ENCODE measurements around the gene MYO9B.

MYO9B gene

DNA sequence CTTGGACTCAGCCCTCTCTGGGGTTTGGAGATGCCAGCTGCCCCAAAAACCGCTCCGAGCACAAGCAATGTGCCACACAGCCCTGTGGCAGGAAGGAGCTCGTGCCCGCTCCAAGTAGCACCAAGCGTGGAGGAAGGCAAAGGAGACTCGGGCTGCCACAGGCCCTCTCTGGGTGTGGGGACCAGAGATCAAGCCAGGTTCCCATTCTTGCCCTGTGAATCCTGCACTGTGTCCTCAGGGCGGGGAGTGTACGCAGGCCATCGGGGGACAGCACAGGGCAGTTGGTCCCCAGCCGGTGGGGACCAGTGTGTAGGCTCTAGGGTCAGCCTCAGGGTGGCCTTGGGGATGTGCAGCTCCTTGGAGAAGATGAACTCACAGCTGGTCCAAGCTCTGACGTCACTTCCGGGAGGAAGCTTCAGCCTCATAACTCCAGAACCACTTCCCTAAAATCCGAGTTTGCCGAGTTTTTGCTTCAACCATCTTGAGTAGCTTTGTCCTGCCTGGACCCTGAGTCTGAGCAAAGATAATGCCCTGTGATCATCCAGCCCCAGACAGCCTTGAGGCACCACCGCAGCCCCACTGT, 39.6 kb upstream of the MYO9B start:
- CTCF ChIA-PET: interaction anchor here (0.8 to 1.1 kb wide), 2 partner anchors 14 to 31 kb away, joined by 3 read pairs; no protein-coding TSS in a partner anchor

DNA sequence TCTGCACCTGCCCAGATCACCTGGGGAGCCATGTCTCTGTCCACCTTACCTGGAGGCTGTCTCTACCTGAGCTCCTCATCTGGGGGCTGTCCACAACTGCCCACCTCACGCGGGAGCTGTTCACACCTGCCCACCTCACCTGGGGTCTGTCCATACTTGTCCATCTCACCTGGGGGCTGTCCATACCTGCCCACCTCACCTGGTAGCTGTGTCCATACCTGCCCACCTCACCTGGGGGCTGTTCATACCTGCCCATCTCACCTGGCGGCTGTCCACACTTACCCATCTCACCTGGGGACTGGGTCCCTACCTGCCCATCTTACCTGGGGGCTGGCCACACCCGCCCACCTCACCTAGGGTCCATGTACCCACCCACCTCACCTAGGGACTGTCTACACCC, 38.9 kb upstream of the MYO9B start:
- ChIA-PET CTCF (no interaction called here), POLR2A (no interaction called here)
- H3K4me3 ChIP-seq (ENCODE audit: low read depth, low read length): no peak overlapping the region
- TF ChIP-seq, protein P1, sequence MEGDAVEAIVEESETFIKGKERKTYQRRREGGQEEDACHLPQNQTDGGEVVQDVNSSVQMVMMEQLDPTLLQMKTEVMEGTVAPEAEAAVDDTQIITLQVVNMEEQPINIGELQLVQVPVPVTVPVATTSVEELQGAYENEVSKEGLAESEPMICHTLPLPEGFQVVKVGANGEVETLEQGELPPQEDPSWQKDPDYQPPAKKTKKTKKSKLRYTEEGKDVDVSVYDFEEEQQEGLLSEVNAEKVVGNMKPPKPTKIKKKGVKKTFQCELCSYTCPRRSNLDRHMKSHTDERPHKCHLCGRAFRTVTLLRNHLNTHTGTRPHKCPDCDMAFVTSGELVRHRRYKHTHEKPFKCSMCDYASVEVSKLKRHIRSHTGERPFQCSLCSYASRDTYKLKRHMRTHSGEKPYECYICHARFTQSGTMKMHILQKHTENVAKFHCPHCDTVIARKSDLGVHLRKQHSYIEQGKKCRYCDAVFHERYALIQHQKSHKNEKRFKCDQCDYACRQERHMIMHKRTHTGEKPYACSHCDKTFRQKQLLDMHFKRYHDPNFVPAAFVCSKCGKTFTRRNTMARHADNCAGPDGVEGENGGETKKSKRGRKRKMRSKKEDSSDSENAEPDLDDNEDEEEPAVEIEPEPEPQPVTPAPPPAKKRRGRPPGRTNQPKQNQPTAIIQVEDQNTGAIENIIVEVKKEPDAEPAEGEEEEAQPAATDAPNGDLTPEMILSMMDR (IDR thresholded peaks at IDR 0.05; ENCODE audit: insufficient read depth, low read length, missing control alignments): no peak
- no peak for DNase-seq (ENCODE audit: low read depth, low spot score)

More for the DNA sequence above, 39.6 kb upstream of the MYO9B start:
- TF ChIP-seq, protein P1 (IDR thresholded peaks at IDR 0.05; ENCODE audit: insufficient read depth, low read length, missing control alignments): no peak
- no peak overlapping the region for H3K4me3 ChIP-seq (ENCODE audit: low read depth, low read length)
- DNase-seq (ENCODE audit: low read depth, low spot score): no peak
- POLR2A ChIA-PET: interaction anchor here (0.5 kb wide), 1 partner anchor 18 kb away, joined by 3 read pairs; no protein-coding TSS in a partner anchor

DNA sequence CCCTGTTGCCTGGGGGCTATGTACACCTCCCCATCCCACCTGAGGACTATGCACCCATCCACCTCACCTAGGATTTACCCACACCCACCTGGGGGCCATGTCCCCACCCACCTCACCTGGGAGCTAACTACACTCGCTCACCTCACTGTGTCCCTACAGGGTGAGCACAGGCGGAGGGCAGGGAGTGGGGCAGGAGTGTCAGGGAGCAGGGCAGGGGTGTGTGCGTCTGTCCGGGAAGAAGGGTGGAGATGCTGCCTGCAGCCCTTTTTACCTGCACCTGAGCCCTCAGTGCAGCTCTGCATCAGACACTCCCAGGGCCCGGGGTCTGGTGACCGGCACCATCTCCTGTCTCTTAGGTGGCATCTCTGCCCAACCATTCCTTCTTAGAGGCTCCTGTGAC, 38.4 kb upstream of the MYO9B start:
- POLR2A ChIA-PET: no interaction called here
- DNase-seq (ENCODE audit: low read depth, low spot score): no peak
- TF ChIP-seq, protein P1 (IDR thresholded peaks at IDR 0.05; ENCODE audit: insufficient read depth, low read length, missing control alignments): no peak
- no peak overlapping the region for H3K4me3 ChIP-seq (ENCODE audit: low read depth, low read length)
- CTCF ChIA-PET: no interaction called here

DNA sequence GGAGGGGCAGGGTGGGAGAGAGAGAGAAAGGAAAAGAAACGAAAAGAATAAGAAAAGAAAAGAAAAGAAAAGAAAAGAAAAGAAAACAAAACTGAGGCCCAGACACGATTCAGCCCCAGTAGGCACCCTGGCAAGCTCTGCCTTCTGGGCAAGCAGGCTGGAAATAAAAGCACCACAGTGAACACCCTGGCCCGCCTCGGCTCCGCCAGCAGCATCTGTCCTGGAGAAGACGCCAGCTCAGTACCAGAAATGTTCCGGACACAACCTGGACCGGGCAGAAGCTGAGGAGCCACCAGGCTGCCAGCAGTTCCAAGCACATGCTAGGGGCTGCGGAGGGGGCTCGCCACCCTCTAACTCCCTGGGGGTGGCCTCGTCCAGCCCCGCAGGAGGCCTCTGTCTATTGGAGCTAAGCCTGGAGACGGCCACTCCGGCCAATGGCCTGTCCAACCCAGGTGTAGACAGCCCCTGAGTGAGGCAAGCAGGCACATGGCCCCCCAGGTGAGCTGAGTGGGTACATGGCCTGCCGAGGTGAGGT, 37.5 kb upstream of the MYO9B start:
- ChIA-PET POLR2A (no interaction called here), CTCF (no interaction called here)
- no peak for DNase-seq (ENCODE audit: low read depth, low spot score)
- TF ChIP-seq, protein P1 (IDR thresholded peaks at IDR 0.05; ENCODE audit: insufficient read depth, low read length, missing control alignments): no peak
- H3K4me3 ChIP-seq (ENCODE audit: low read depth, low read length): no peak overlapping the region

DNA sequence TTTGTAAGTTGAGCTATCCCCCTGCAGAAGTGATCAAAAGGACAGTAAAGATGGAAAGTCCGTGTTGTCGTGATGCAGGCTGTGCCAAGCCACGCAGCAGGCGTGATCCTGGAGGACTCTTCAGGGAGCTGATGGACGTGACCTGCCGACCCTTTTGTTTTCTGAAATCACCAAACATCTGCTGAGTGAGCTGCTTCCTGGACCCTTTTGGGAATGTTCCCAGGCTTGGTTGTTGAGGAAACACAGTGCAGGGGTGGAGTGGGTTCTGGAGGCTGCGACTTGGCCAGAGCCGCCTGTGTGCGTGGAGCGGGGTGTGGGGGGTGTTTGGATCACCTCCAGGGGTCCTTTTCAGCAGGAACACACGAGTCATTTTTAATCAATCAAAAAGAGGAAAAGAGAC, 33.6 kb upstream of the MYO9B start:
- TF ChIP-seq, protein P1 (IDR thresholded peaks at IDR 0.05; ENCODE audit: insufficient read depth, low read length, missing control alignments): no peak
- no peak overlapping the region for H3K4me3 ChIP-seq (ENCODE audit: low read depth, low read length)
- POLR2A ChIA-PET: no interaction called here
- no peak for DNase-seq (ENCODE audit: low read depth, low spot score)
- CTCF ChIA-PET: interaction anchor here (1.1 kb wide), 1 partner anchor 10 kb away, joined by 3 read pairs; no protein-coding TSS in a partner anchor

DNA sequence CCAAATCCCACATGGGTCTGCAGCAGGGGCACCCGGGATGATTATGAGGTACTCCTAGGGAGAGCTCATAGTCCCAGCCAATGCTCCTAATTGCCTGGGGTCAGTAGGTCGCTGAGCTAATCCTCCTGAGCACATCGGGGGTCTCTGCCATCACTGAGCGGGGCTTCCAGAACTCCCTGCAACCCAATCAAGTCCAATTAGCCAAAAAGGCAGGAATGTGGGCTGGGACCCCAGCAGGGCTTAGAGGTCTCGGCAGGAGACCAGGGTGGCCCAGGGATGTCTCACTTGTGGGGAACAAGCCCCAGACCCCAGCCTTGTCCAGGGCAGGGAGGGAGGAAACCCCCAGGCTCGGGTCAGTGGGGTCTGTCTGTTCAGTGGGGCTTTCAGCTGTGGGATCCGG, 31.8 kb upstream of the MYO9B start:
- POLR2A ChIA-PET: no interaction called here
- TF ChIP-seq, protein P1 (IDR thresholded peaks at IDR 0.05; ENCODE audit: insufficient read depth, low read length, missing control alignments): no peak
- CTCF ChIA-PET: interaction anchor here (1.4 kb wide), 1 partner anchor 9 kb away, joined by 3 read pairs; no protein-coding TSS in a partner anchor
- no peak for DNase-seq (ENCODE audit: low read depth, low spot score)
- no peak overlapping the region for H3K4me3 ChIP-seq (ENCODE audit: low read depth, low read length)
